SK-N-SH (cell line): ENCODE results near the gene ACSM2A. TPM values are rescaled to one million over a fixed set of nuclear protein-coding genes. Genes with fewer than 3 reads are reported as not detected.
"Not testable (repeated sequence)": the region's sequence is repeated elsewhere in the genome, so short reads cannot be mapped to it uniquely, and the experiment has no call there.

ENCODE experiments used
- CTCF ChIA-PET: fragments of 300-600, 350-600 bp; formaldehyde crosslinking; extraction: SDS; loops from one replicate; lab custom pipeline; 2021; lab: Yijun Ruan, JAX
- POLR2A ChIA-PET: fragments of 350-600 bp; sonication (Branson Sonifier 250); formaldehyde crosslinking; extraction: SDS; loops from one replicate; lab custom pipeline; 2020; ENCODE audit warnings: antibody characterized with exemption, inconsistent platforms; lab: Yijun Ruan, JAX
- DNase-seq: peaks from one replicate; pipeline ENCODE4 v3.0.0; 2012
- H2AFZ ChIP-seq: fragments of 200-600 bp; sonication (generic); 2 replicates; pipeline ENCODE4 v1.8.1; 2016; ENCODE audit warnings: antibody characterized with exemption, mild to moderate bottlenecking, low read depth
- H3F3A ChIP-seq: fragments of 200-600 bp; sonication (generic); replicated peaks from 2 replicates; pipeline ENCODE3; 2016; ENCODE audit warnings: antibody characterized with exemption, mild to moderate bottlenecking; ENCODE audit not compliant: insufficient read depth
- H3K27ac ChIP-seq, 2 experiments: fragments of 200-500 bp in 1 of 2; fragments of 200-600 bp in 1 of 2; sonication (Bioruptor generic) in 1 of 2; sonication (generic), shearing (Covaris generic) in 1 of 2; 2 replicates each; pipeline versions ENCODE4 v1.5.1 to v1.6.1; 2014 to 2016; ENCODE audit warnings: low read depth in 2 of 2, inconsistent platforms in 1 of 2, low read length in 1 of 2, mild to moderate bottlenecking in 1 of 2, mixed read lengths in 1 of 2
- H3K27me3 ChIP-seq: fragments of 200-600 bp; sonication (generic), shearing (Covaris generic); 2 replicates; pipeline ENCODE4 v1.6.1; 2016; ENCODE audit warnings: mixed run types; ENCODE audit not compliant: insufficient read depth
- H3K36me3 ChIP-seq, 2 experiments: fragments of 200-500 bp in 1 of 2; fragments of 200-600 bp in 1 of 2; sonication (Bioruptor generic) in 1 of 2; sonication (generic) in 1 of 2; replicated peaks in 1 of 2; 2 replicates each; pipeline versions ENCODE3 to v1.5.1; 2014 to 2016; ENCODE audit warnings: low read length in 1 of 2, mild to moderate bottlenecking in 1 of 2; ENCODE audit not compliant: insufficient read depth in 2 of 2, control insufficient read depth in 1 of 2
- H3K4me1 ChIP-seq, 2 experiments: fragments of 200-500 bp in 1 of 2; fragments of 200-600 bp in 1 of 2; sonication (Bioruptor generic) in 1 of 2; sonication (generic), shearing (Covaris generic) in 1 of 2; 2 replicates each; pipeline versions ENCODE4 v1.5.1 to v1.6.1; 2014 to 2016; ENCODE audit warnings: low read depth in 1 of 2, low read length in 1 of 2, mixed run types in 1 of 2; ENCODE audit not compliant: insufficient read depth in 2 of 2, control insufficient read depth in 1 of 2
- H3K4me2 ChIP-seq: fragments of 200-600 bp; sonication (generic), shearing (Covaris generic); 2 replicates; pipeline ENCODE4 v1.6.1; 2017; ENCODE audit warnings: mixed run types
- H3K4me3 ChIP-seq, 2 experiments: fragments of 200-500 bp in 1 of 2; fragments of 200-600 bp in 1 of 2; sonication (Bioruptor generic) in 1 of 2; sonication (generic), shearing (Covaris generic) in 1 of 2; 2 replicates each; pipeline versions ENCODE4 v1.5.1 to v1.8.1; 2014 to 2016; ENCODE audit warnings: low read depth in 2 of 2, inconsistent platforms in 1 of 2, low read length in 1 of 2, mild to moderate bottlenecking in 1 of 2, mixed read lengths in 1 of 2, moderate library complexity in 1 of 2
- H3K79me2 ChIP-seq: fragments of 200-600 bp; sonication (generic); 2 replicates; pipeline ENCODE4 v1.8.1; 2017; ENCODE audit warnings: mild to moderate bottlenecking; ENCODE audit not compliant: insufficient read depth
- H3K9ac ChIP-seq: fragments of 200-600 bp; sonication (generic); 2 replicates; pipeline ENCODE4 v1.6.1; 2017; ENCODE audit warnings: mixed run types
- H3K9me2 ChIP-seq: fragments of 200-600 bp; sonication (generic); 2 replicates; pipeline ENCODE4 v1.6.1; 2017; ENCODE audit warnings: mixed run types
- H3K9me3 ChIP-seq: fragments of 200-600 bp; sonication (generic); 2 replicates; pipeline ENCODE4 v1.6.1; 2017; ENCODE audit warnings: mixed run types, mild to moderate bottlenecking, moderate library complexity
- H4K20me1 ChIP-seq: fragments of 200-600 bp; sonication (generic); 2 replicates; pipeline ENCODE4 v1.6.1; 2017; ENCODE audit warnings: mild to moderate bottlenecking, mixed run types; ENCODE audit not compliant: insufficient read depth
- WGBS: methylation state at CpG from one replicate; pipeline ENCODE4 v1.1.6; 2017; ENCODE audit warnings: low lambda C conversion rate; 5-methylcytosine and 5-hydroxymethylcytosine counted together
- polyA plus RNA-seq, 3 experiments: library from polyadenylated mRNA; depleted of rRNA; stranded (reverse); fragments of >200 nt; gene quantifications; 2 replicates each; pipeline ENCODE4 v1.2.3, GENCODE V29; 2012

The ACSM2A gene
- polyA plus RNA-seq, 1 of the 3 experiments (the other 2 are of a cell fraction): not detected

- H3K4me1 ChIP-seq, H3K4me3 ChIP-seq, H3K27ac ChIP-seq, POLR2A ChIA-PET, H3K4me2 ChIP-seq, H3F3A ChIP-seq, H3K27me3 ChIP-seq, H3K79me2 ChIP-seq, H3K9me2 ChIP-seq, H3K9ac ChIP-seq, CTCF ChIA-PET, DNase-seq, H2AFZ ChIP-seq, H3K36me3 ChIP-seq, H3K9me3 ChIP-seq, H4K20me1 ChIP-seq: not testable (repeated sequence)
- WGBS: 38% methylated on average over 2 of the region's 2 CpGs
Measured at GRCh38 chr16:20459227-20459626, 7.9 kb downstream of the ACSM2A start.

DNA sequence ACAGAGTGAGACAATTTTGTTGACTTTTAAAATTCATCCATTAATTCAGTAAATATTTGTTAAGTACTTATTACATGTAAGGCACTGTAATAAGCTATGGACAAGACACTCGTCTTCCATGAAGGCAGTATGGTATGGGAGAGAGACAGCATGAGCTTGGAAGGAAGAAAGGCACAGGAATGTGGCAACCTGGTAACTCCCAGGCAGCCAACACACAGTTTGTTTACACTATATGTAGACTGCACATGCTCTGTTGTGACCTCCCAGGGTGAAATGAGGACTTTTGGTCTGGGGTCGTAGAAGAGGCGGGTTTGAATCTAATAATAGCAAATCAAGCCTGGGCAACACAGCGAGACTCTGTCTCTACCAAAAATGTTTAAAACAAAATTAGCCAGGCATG, 9.0 kb downstream of the ACSM2A start:
- H3K79me2 ChIP-seq, H4K20me1 ChIP-seq, DNase-seq, H3F3A ChIP-seq, H2AFZ ChIP-seq, H3K4me2 ChIP-seq, H3K36me3 ChIP-seq, H3K9me3 ChIP-seq, H3K4me3 ChIP-seq, H3K9ac ChIP-seq, H3K4me1 ChIP-seq, H3K27me3 ChIP-seq, H3K27ac ChIP-seq, POLR2A ChIA-PET, H3K9me2 ChIP-seq, CTCF ChIA-PET: not testable (repeated sequence)
- 0% methylated on average over 1 of the region's 4 CpGs for WGBS

DNA sequence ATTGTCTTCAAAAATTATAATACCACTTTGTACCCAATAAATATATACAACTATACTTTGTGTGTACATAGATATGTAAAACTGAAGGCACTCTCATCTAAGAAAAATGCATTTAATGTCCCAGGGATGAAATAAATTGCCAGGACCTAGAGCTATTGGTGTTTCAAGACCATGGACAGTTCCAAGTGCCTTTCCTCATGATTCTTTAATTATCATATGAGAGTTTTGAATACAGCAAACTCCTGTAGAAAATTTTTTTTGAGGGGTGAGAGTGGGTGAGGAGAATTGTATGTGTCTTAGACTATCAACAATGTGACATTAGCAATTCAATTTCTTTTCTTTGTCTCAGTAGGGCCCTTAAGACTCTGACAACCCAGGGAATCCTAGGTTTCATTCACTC, 17.6 kb downstream of the ACSM2A start:
- H2AFZ ChIP-seq, DNase-seq, H3K36me3 ChIP-seq, H3K4me3 ChIP-seq, H3K27me3 ChIP-seq, H3K79me2 ChIP-seq, H3F3A ChIP-seq, H3K27ac ChIP-seq, H4K20me1 ChIP-seq, H3K4me2 ChIP-seq, H3K9me2 ChIP-seq, H3K9ac ChIP-seq, H3K9me3 ChIP-seq, CTCF ChIA-PET, H3K4me1 ChIP-seq, POLR2A ChIA-PET: not testable (repeated sequence)

GRCh38 chr16:20469930-20470329, 18.6 kb downstream of the ACSM2A start:
- H3K36me3 ChIP-seq, H3K9me2 ChIP-seq, CTCF ChIA-PET, H3K4me3 ChIP-seq, H3K79me2 ChIP-seq, POLR2A ChIA-PET, H3K4me1 ChIP-seq, DNase-seq, H3K9ac ChIP-seq, H3K27ac ChIP-seq, H2AFZ ChIP-seq, H4K20me1 ChIP-seq, H3K4me2 ChIP-seq, H3K27me3 ChIP-seq, H3F3A ChIP-seq, H3K9me3 ChIP-seq: not testable (repeated sequence)
- WGBS: 14% methylated on average over 2 of the region's 2 CpGs

- H3K36me3 ChIP-seq, H4K20me1 ChIP-seq, DNase-seq, H3K4me3 ChIP-seq, H3F3A ChIP-seq, H3K9me2 ChIP-seq, POLR2A ChIA-PET, H3K79me2 ChIP-seq, H3K27ac ChIP-seq, H3K4me1 ChIP-seq, CTCF ChIA-PET, H3K27me3 ChIP-seq, H3K9ac ChIP-seq, H3K4me2 ChIP-seq, H3K9me3 ChIP-seq, H2AFZ ChIP-seq: not testable (repeated sequence)
- WGBS: 5% methylated on average over 1 of the region's 1 CpG
Measured at GRCh38 chr16:20470732-20471131, 19.4 kb downstream of the ACSM2A start.

DNA sequence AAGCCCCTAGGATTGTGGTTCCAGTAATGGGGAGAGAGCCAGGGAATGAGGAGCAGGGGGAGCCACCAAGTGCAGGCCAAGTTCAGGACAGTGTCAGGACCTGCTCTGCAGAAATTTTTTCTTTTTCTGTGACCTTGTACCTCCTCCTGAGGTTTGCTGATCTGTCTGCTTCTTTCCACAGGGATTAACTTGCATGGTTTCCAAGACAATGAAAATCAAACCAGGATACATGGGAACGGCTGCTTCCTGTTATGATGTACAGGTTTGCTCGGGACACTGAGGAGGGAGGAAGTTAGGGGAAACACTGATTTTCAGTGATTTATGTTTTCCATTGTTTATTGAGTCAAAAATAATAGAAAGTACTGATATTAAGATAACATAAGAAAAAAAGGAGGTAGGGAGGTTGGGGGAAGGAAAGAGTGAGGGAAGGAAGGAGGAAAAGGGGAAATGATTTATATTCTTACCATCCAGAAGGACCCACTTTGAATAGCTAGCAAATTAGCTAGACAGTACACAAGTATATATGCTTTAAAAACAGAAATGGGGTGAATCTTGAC, 25.9 kb downstream of the ACSM2A start:
- H3K4me3 ChIP-seq, CTCF ChIA-PET, DNase-seq, H4K20me1 ChIP-seq, H3K27me3 ChIP-seq, H3K36me3 ChIP-seq, H3F3A ChIP-seq, H3K9ac ChIP-seq, H3K9me3 ChIP-seq, H2AFZ ChIP-seq, H3K4me2 ChIP-seq, H3K27ac ChIP-seq, H3K79me2 ChIP-seq, H3K9me2 ChIP-seq, H3K4me1 ChIP-seq, POLR2A ChIA-PET: not testable (repeated sequence)
- WGBS: 0% methylated on average over 2 of the region's 2 CpGs

DNA sequence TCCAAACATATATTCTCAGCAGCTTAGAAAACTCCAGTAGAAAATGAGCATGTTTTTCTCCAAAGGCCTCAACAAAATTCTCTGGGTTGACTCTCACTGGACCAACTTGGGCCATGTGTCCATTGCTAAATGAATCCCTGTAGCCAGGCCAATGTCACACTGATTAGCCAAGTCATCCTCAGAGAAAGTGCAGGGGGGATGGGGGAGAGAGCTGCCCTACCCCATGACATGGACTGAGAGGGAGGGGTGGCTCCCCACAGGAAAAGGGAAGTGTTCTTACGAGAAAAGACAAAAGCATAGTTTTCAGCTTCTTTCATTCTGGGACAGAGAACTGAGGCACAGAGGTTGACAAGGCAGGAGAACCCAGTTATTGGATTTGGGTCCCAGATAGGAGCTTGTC, 32.7 kb downstream of the ACSM2A start:
- H3K4me3 ChIP-seq, H3K9me3 ChIP-seq, POLR2A ChIA-PET: not testable (repeated sequence)

More for the DNA sequence above, 32.7 kb downstream of the ACSM2A start:
- H3K79me2 ChIP-seq, H2AFZ ChIP-seq, H3K27me3 ChIP-seq, CTCF ChIA-PET, H3K4me1 ChIP-seq, H3K9me2 ChIP-seq, H3F3A ChIP-seq, H3K36me3 ChIP-seq, H3K27ac ChIP-seq, H3K4me2 ChIP-seq, H4K20me1 ChIP-seq, DNase-seq, H3K9ac ChIP-seq: not testable (repeated sequence)
- 0% methylated on average over 1 of the region's 1 CpG for WGBS
